Activated naive CD8-positive, alpha-beta T cell (primary cell): Measurements from ENCODE around the gene FAM53B.

Experiments used
- H3K27ac Mint-ChIP-seq: one replicate; pipeline ENCODE4 v1.8.0; 2021; ENCODE audit warnings: mixed read lengths
- H3K27me3 Mint-ChIP-seq: one replicate; pipeline ENCODE4 v1.8.0; 2021; ENCODE audit warnings: mixed read lengths
- H3K36me3 Mint-ChIP-seq: one replicate; pipeline ENCODE4 v1.8.0; 2021; ENCODE audit warnings: mixed read lengths
- H3K4me1 Mint-ChIP-seq: one replicate; pipeline ENCODE4 v1.8.0; 2021; ENCODE audit warnings: low read depth, mixed read lengths
- H3K4me3 Mint-ChIP-seq: one replicate; pipeline ENCODE4 v1.8.0; 2021; ENCODE audit warnings: mild to moderate bottlenecking, mixed read lengths
- H3K9me3 Mint-ChIP-seq: one replicate; pipeline ENCODE4 v1.8.0; 2021; ENCODE audit warnings: low read depth, mixed read lengths

FAM53B gene

GRCh38 chr10:124712704-124713407 is 31.3 kb downstream of the FAM53B start:
- Mint-ChIP-seq H3K27me3 (no peaks in the 10 kb centered on the region), H3K4me1 (peaks cover 80% of the 10 kb centered on the region), H3K9me3 (no peaks in the 10 kb centered on the region), H3K27ac (peak overlapping the region; percentile 5), H3K4me3 (no peak overlapping the region), H3K36me3 (peaks cover 2% of the 10 kb centered on the region)

GRCh38 chr10:124711145-124711544 is 33.0 kb downstream of the FAM53B start:
- H3K36me3 Mint-ChIP-seq: peaks cover under 1% of the 10 kb centered on the region
- H3K4me3 Mint-ChIP-seq: no peak overlapping the region
- H3K27ac Mint-ChIP-seq: no peak overlapping the region
- H3K4me1 Mint-ChIP-seq: peaks cover 71% of the 10 kb centered on the region
- no peaks in the 10 kb centered on the region for H3K27me3 Mint-ChIP-seq
- no peaks in the 10 kb centered on the region for H3K9me3 Mint-ChIP-seq

GRCh38 chr10:124710266-124710881 is 33.8 kb downstream of the FAM53B start:
- no peak overlapping the region for H3K27ac Mint-ChIP-seq
- H3K4me1 Mint-ChIP-seq: peaks cover 70% of the 10 kb centered on the region
- H3K36me3 Mint-ChIP-seq: no peaks in the 10 kb centered on the region
- no peak overlapping the region for H3K4me3 Mint-ChIP-seq
- H3K27me3 Mint-ChIP-seq: no peaks in the 10 kb centered on the region
- H3K9me3 Mint-ChIP-seq: no peaks in the 10 kb centered on the region

- no peak overlapping the region for H3K4me3 Mint-ChIP-seq
- H3K27ac Mint-ChIP-seq: peak overlapping the region; percentile 19
- H3K36me3 Mint-ChIP-seq: no peaks in the 10 kb centered on the region
- no peaks in the 10 kb centered on the region for H3K9me3 Mint-ChIP-seq
- H3K27me3 Mint-ChIP-seq: no peaks in the 10 kb centered on the region
- H3K4me1 Mint-ChIP-seq: peaks cover 70% of the 10 kb centered on the region
These were observed 34.3 kb downstream of the FAM53B start for GRCh38 chr10:124709861-124710260.

- Mint-ChIP-seq H3K4me3 (no peak overlapping the region), H3K4me1 (peaks cover 73% of the 10 kb centered on the region), H3K9me3 (no peaks in the 10 kb centered on the region), H3K36me3 (peaks cover 5% of the 10 kb centered on the region), H3K27me3 (no peaks in the 10 kb centered on the region), H3K27ac (no peak overlapping the region)
These were observed 35.2 kb downstream of the FAM53B start for GRCh38 chr10:124708922-124709520.

GRCh38 chr10:124708246-124708779 is 35.9 kb downstream of the FAM53B start:
- Mint-ChIP-seq H3K36me3 (peaks cover 5% of the 10 kb centered on the region), H3K27me3 (no peaks in the 10 kb centered on the region), H3K27ac (peak overlapping the region; percentile 73), H3K4me3 (no peak overlapping the region), H3K9me3 (no peaks in the 10 kb centered on the region), H3K4me1 (peaks cover 73% of the 10 kb centered on the region)

- H3K27ac Mint-ChIP-seq: peak overlapping the region; percentile 73
- no peak overlapping the region for H3K4me3 Mint-ChIP-seq
- H3K9me3 Mint-ChIP-seq: no peaks in the 10 kb centered on the region
- H3K36me3 Mint-ChIP-seq: peaks cover 5% of the 10 kb centered on the region
- peaks cover 73% of the 10 kb centered on the region for H3K4me1 Mint-ChIP-seq
- no peaks in the 10 kb centered on the region for H3K27me3 Mint-ChIP-seq
These were observed 36.6 kb downstream of the FAM53B start for GRCh38 chr10:124707551-124707950.

- H3K4me3 Mint-ChIP-seq: no peak overlapping the region
- no peaks in the 10 kb centered on the region for H3K9me3 Mint-ChIP-seq
These were observed 37.1 kb downstream of the FAM53B start for GRCh38 chr10:124707144-124707467.

GRCh38 chr10:124706462-124707143 is 37.6 kb downstream of the FAM53B start:
- no peak overlapping the region for H3K4me3 Mint-ChIP-seq
- H3K27ac Mint-ChIP-seq: peak overlapping the region; percentile 41
- peaks cover 5% of the 10 kb centered on the region for H3K36me3 Mint-ChIP-seq
- H3K4me1 Mint-ChIP-seq: peaks cover 80% of the 10 kb centered on the region
- no peaks in the 10 kb centered on the region for H3K9me3 Mint-ChIP-seq
- no peaks in the 10 kb centered on the region for H3K27me3 Mint-ChIP-seq

More at GRCh38 chr10:124707144-124707467, 37.1 kb downstream of the FAM53B start:
- no peaks in the 10 kb centered on the region for H3K27me3 Mint-ChIP-seq
- H3K27ac Mint-ChIP-seq: no peak overlapping the region
- peaks cover 75% of the 10 kb centered on the region for H3K4me1 Mint-ChIP-seq
- peaks cover 5% of the 10 kb centered on the region for H3K36me3 Mint-ChIP-seq

- no peaks in the 10 kb centered on the region for H3K9me3 Mint-ChIP-seq
- peak overlapping the region; percentile 58 for H3K27ac Mint-ChIP-seq
- no peaks in the 10 kb centered on the region for H3K27me3 Mint-ChIP-seq
- peaks cover 5% of the 10 kb centered on the region for H3K36me3 Mint-ChIP-seq
- peaks cover 81% of the 10 kb centered on the region for H3K4me1 Mint-ChIP-seq
- H3K4me3 Mint-ChIP-seq: no peak overlapping the region
These were observed 38.2 kb downstream of the FAM53B start for GRCh38 chr10:124705817-124706461.

- H3K9me3 Mint-ChIP-seq: no peaks in the 10 kb centered on the region
- H3K4me1 Mint-ChIP-seq: peaks cover 82% of the 10 kb centered on the region
- peak overlapping the region; percentile 58 for H3K27ac Mint-ChIP-seq
- no peak overlapping the region for H3K4me3 Mint-ChIP-seq
- peaks cover 5% of the 10 kb centered on the region for H3K36me3 Mint-ChIP-seq
- H3K27me3 Mint-ChIP-seq: no peaks in the 10 kb centered on the region
These were observed 38.8 kb downstream of the FAM53B start for GRCh38 chr10:124705381-124705740.

GRCh38 chr10:124704428-124705380 is 39.5 kb downstream of the FAM53B start:
- H3K9me3 Mint-ChIP-seq: no peaks in the 10 kb centered on the region
- peak overlapping the region; percentile 75 for H3K27ac Mint-ChIP-seq
- H3K27me3 Mint-ChIP-seq: no peaks in the 10 kb centered on the region
- H3K4me1 Mint-ChIP-seq: peaks cover 84% of the 10 kb centered on the region
- H3K36me3 Mint-ChIP-seq: peaks cover 5% of the 10 kb centered on the region
- H3K4me3 Mint-ChIP-seq: no peak overlapping the region

- H3K4me1 Mint-ChIP-seq: peaks cover 83% of the 10 kb centered on the region
- no peaks in the 10 kb centered on the region for H3K27me3 Mint-ChIP-seq
- no peak overlapping the region for H3K4me3 Mint-ChIP-seq
- peaks cover 5% of the 10 kb centered on the region for H3K36me3 Mint-ChIP-seq
- no peaks in the 10 kb centered on the region for H3K9me3 Mint-ChIP-seq
- H3K27ac Mint-ChIP-seq: peak overlapping the region; percentile 75
These were observed 40.3 kb downstream of the FAM53B start for GRCh38 chr10:124703778-124704427.
